DMS153 treated with DMSO at 0.1 percent for 48 hours (cell line): ENCODE data around the gene SIK1.
"Not testable (repeated sequence)": the region's sequence is repeated elsewhere in the genome, so short reads cannot be mapped to it uniquely, and the experiment has no call there.

Experiments used
- DNase-seq: peaks from one replicate; lab custom pipeline; 2025; ENCODE audit not compliant: unreplicated experiment; lab: John Stamatoyannopoulos, UW

The SIK1 gene

GRCh38 chr21:43440835-43441727 is 14.2 kb upstream of the SIK1 start:
- DNase-seq, result not testable (repeated sequence)

- DNase-seq, result not testable (repeated sequence)
Observed at GRCh38 chr21:43439316-43440075, 12.6 kb upstream of the SIK1 start.

- not testable (repeated sequence) for DNase-seq
Observed at GRCh38 chr21:43436272-43436671, 9.3 kb upstream of the SIK1 start.

GRCh38 chr21:43433340-43434136 is 6.6 kb upstream of the SIK1 start:
- not testable (repeated sequence) for DNase-seq

- DNase-seq, result not testable (repeated sequence)
Observed at GRCh38 chr21:43430830-43431416, 4.0 kb upstream of the SIK1 start.

- not testable (repeated sequence) for DNase-seq
Observed at GRCh38 chr21:43428964-43429363, 2.0 kb upstream of the SIK1 start.

GRCh38 chr21:43427242-43427559 is 270 bp upstream of the SIK1 start:
- DNase-seq, result not testable (repeated sequence)

GRCh38 chr21:43426004-43426403 is 927 bp downstream of the SIK1 start:
- DNase-seq, result not testable (repeated sequence)

- DNase-seq, result not testable (repeated sequence)
Observed at GRCh38 chr21:43419475-43419874, 7.5 kb downstream of the SIK1 start.

GRCh38 chr21:43414576-43414975 is 12.4 kb downstream of the SIK1 start:
- not testable (repeated sequence) for DNase-seq

- not testable (repeated sequence) for DNase-seq
Observed at GRCh38 chr21:43412020-43412788, 14.7 kb downstream of the SIK1 start.

- not testable (repeated sequence) for DNase-seq
Observed at GRCh38 chr21:43410456-43411068, 16.4 kb downstream of the SIK1 start.

- DNase-seq, result not testable (repeated sequence)
Observed at GRCh38 chr21:43407139-43407538, 19.8 kb downstream of the SIK1 start.

GRCh38 chr21:43404450-43404849 is 22.5 kb downstream of the SIK1 start:
- DNase-seq, result not testable (repeated sequence)

- DNase-seq, result not testable (repeated sequence)
Observed at GRCh38 chr21:43403651-43404430, 23.1 kb downstream of the SIK1 start.

GRCh38 chr21:43401125-43401524 is 25.8 kb downstream of the SIK1 start:
- DNase-seq, result not testable (repeated sequence)

- not testable (repeated sequence) for DNase-seq
Observed at GRCh38 chr21:43399595-43400015, 27.3 kb downstream of the SIK1 start.

- DNase-seq, result not testable (repeated sequence)
Observed at GRCh38 chr21:43399136-43399535, 27.8 kb downstream of the SIK1 start.

GRCh38 chr21:43398533-43398932 is 28.4 kb downstream of the SIK1 start:
- not testable (repeated sequence) for DNase-seq
